Suprapubic skin (tissue), 3 donors: ENCODE data around the gene TBL2.

Experiments used
- EP300 ChIP-seq: sonication (generic); formaldehyde crosslinking; IDR thresholded peaks from one replicate; pipeline ENCODE4 v1.6.1; 2017; ENCODE audit warnings: antibody characterized with exemption
- TF ChIP-seq, protein P1 (sequence below), 2 donors: fragments of 200-600 bp in 1 of 2; fragments of 450-650 bp in 1 of 2; sonication (generic) in 1 of 2; IDR thresholded peaks; one replicate each; pipeline ENCODE4 v1.5.1; 2016 to 2019; ENCODE audit warnings: antibody characterized with exemption in 2 of 2, mild to moderate bottlenecking in 1 of 2, moderate library complexity in 1 of 2

DNA sequence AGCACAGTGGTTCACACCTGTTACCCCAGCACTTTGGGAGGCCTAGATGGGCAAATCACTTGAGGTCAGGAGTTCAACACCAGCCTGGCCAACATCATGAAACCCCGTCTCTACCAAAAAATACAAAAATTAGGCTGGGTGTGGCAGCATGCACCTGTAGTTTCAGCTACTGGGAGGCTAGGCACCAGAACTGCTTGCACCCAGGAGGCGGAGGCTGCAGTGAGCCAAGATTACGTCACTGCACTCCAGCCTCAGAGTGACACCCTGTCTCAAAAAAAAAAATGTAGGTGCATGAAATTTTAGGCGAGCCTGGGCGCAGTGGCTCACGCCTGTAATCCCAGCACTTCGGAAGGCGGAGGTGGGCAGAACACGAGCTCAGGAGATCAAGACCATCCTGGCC lies 30.5 kb downstream of the TBL2 start:
- TF ChIP-seq, protein P1, sequence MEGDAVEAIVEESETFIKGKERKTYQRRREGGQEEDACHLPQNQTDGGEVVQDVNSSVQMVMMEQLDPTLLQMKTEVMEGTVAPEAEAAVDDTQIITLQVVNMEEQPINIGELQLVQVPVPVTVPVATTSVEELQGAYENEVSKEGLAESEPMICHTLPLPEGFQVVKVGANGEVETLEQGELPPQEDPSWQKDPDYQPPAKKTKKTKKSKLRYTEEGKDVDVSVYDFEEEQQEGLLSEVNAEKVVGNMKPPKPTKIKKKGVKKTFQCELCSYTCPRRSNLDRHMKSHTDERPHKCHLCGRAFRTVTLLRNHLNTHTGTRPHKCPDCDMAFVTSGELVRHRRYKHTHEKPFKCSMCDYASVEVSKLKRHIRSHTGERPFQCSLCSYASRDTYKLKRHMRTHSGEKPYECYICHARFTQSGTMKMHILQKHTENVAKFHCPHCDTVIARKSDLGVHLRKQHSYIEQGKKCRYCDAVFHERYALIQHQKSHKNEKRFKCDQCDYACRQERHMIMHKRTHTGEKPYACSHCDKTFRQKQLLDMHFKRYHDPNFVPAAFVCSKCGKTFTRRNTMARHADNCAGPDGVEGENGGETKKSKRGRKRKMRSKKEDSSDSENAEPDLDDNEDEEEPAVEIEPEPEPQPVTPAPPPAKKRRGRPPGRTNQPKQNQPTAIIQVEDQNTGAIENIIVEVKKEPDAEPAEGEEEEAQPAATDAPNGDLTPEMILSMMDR (IDR thresholded peaks at IDR 0.05), result no peak
- no peak for TF ChIP-seq EP300
